GM18508 (cell line): ENCODE measurements around the gene CDKN3.
"Not testable (repeated sequence)": the region's sequence is repeated elsewhere in the genome, so short reads cannot be mapped to it uniquely, and the experiment has no call there.

Source experiments
- ATAC-seq: cut with Tn5 transposase; IDR thresholded peaks from one replicate; pipeline ENCODE4 v1.9.1; 2021; ENCODE audit warnings: moderate number of reproducible peaks; ENCODE audit not compliant: insufficient read depth, unreplicated experiment

Gene CDKN3

DNA sequence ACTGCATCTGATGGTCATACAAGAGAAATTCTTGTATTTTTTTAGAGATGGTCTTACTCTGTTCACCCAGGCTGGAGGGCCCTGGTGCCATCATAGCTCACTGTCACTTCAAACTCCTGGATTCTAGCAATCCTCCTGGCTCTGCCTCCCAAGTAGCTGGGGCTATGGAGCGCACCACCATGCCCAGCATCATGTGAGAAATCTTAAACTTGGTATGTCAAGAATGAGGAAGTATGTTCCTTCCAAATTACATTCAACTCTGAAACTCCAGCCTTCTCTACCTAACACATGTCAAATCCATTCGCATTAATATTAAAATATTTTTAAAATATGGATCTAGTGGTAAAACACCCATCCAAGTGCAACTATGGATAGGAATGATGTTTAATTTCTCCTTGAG lies 27.5 kb upstream of the CDKN3 start:
- no peak for ATAC-seq

DNA sequence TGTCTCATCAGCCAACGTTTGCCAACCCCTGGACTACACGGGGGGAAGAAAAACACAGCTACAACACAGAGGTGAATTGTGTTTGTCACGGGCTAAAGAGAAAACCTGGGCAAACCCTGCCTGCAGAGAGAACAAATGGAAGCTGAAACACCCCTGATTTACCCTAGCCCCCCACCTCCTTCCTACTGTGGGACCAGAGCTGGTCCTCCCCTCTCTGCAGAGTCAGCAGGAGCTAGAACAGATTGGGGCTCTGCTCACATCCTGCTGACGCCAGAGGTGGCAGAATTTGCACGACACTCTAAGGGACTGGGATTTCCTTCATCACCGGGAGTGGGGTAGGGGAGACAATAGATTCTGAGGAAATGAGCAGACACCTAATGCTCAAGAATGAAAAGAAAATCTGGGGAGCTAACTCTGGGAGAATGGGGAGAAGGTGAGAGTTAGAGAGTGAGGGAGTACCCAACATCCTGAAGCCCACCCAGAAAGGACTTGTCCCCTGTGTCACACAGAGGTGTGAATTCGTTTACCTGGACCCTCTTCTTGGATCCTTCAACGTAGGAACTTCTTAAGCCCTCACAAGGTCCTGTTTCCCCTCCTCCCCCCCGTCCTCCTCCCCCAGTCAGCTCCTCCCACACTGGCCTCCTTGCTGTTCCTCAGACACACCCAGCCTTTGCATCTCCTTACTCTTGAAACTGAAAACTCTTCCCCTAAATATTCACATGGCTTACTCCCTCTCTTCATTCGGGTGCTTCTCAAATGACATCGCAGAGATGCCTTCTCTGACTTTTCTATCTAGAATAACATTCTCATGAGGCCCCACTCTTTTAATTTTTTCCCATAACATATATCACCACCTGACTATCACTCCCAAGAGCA lies 26.2 kb upstream of the CDKN3 start:
- no peak for ATAC-seq

DNA sequence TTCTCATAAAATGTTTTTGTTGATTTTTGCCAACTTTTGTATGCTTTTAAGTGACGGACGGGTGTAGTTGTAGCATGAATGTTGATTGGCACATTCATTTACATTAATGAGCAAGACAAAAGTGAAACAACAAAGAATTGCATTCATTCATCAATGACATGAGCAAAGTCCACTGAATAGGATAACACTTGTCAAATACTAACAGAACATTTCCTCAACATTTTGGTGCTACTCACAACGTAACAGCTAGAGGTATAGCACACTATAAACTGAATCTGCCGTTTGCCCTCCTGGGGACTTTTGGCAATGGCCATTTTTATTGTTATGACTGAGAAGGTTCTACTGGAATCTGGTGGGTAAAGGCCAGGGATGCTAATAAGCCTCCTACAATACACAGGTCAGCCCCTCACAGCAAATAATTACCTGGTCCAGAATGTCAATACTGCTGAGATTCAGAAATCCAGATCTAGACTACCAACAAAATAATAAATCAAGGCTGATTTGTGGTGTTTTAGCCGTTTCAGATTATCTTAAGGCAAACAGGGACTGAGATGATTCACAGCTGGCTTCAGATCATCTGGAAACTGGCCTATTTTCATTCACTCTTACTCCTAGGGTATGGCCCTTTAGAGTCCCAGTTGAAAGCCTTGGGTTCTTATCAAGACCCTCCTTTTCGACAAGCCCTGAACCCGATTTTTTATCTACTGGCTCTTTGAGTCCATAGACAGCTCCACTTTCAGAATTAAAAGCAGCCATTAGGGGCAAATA lies 22.5 kb upstream of the CDKN3 start:
- no peak for ATAC-seq

DNA sequence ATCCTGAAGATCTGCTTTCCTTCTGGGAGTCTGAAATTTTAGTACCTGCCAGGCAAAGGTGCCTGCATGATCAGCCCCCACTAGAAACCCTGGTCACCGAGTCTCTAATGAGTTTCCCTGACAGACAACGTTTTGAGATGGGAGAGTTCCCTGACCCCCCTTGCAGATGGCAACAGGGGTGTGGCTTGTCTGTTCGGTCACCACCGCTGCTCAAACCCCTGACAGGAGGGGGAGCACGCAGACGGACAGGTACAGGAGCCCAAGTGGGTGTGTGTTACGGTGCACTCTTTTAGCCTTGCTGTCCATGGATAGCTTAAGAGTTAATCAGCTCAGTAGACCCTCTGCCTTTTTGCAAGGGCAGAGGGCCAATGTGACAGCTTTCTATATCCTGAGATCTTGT lies 19.3 kb upstream of the CDKN3 start:
- ATAC-seq: no peak

DNA sequence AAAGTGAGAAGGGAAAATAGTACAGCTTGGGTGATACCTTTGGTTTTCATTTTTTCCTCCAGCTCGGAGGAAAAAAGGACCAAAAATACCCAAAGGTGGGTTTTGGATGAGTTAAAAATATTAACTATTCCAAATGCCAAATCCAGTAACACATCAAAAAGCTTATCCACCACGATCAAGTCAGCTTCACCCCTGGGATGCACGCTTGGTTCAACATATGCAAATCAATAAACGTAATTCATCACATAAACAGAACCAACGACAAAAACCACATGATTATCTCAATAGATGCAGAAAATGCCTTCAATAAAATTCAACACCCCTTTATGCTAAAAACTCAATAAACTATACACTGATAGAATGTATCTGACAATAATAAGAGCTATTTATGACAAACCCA lies 17.9 kb upstream of the CDKN3 start:
- not testable (repeated sequence) for ATAC-seq

DNA sequence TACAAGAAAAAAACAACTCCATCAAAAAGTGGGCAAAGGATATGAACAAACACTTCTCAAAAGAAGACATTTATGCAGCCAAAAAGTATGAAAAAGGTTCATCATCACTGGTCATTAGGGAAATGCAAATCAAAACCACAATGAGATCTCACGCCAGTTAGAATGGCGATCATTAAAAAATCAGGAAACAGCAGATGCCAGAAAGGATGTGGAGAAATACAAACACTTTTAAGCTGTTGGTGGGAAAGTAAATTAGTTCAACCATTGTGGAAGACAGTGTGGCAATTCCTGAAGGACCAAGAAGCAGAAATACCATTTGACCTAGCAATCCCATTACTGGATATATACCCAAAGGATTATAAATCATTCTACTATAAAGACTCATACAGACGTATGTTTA lies 16.2 kb upstream of the CDKN3 start:
- not testable (repeated sequence) for ATAC-seq

DNA sequence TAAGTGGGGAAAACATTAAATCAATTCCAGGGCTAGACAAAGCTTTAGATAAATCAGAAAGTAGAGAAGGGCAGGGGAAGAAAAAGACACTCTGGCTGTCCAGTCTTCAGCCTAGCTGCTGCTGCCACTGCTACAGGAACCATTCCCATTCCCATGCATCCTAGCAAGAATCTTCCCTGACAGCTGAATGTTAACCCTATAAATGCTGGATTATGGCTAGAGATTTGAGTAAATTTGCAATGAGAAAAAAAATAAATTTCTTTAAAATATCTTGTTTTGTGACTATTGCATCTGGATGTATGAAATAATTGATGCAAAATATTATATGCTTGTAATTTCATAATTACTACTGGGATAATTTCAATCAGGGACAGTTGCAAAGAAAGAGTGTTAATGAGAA lies 15.0 kb upstream of the CDKN3 start:
- ATAC-seq: no peak

DNA sequence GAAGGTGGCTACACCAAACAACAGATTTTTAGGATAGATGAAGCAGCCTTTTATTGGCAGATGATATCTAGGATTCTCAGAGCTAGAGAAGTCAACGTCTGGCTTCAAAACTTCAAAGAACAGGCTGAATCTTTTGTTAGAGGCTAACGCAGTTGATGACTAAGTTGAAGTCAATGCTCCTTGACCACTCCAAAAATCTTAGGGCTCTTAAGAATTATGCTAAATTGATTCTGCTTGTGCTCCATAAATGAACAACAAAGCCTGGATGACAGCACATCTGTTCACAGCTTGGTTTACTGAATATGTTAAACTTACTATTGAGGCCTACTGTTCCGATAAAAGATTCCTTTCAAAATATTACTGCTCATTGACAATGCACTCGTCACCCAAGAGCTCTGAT lies 13.0 kb upstream of the CDKN3 start:
- ATAC-seq: no peak

DNA sequence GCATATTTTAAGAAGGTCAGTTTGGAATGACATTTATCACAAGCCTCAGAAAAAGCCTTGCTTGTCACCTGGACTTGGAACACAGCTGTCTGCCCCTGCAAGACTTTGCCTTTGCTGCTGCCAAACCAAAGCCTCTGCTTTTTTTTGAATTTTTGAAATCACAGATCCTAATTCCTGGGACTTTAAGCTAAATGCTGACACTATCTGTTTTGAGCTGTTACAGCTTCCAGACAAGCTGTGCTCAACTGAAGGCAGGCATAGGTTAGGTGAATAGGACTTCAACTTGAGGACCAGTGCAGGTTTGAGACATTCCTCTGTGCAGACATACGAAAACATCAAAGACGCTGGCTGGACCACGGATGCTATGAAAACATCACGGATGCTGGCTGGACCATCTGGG lies 11.3 kb upstream of the CDKN3 start:
- no peak for ATAC-seq

DNA sequence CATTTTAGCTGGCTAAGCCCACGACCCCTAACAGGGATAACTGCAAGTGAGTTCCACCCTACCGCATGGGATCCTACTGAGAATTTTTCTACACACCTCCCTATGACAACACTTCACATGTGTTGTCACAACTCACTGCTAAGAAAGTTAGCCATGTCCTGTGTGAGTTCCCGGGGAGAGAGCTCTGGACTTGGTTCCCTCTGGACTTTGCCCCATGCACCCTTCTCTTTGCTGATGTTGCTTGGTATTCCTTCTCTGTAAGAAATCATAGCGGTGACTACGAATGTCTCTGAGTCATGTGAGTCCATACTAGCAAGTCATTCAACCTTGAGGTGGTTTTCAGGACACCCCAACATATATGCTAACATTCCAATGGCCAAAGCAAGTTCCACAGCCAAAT lies 9.5 kb upstream of the CDKN3 start:
- no peak for ATAC-seq

DNA sequence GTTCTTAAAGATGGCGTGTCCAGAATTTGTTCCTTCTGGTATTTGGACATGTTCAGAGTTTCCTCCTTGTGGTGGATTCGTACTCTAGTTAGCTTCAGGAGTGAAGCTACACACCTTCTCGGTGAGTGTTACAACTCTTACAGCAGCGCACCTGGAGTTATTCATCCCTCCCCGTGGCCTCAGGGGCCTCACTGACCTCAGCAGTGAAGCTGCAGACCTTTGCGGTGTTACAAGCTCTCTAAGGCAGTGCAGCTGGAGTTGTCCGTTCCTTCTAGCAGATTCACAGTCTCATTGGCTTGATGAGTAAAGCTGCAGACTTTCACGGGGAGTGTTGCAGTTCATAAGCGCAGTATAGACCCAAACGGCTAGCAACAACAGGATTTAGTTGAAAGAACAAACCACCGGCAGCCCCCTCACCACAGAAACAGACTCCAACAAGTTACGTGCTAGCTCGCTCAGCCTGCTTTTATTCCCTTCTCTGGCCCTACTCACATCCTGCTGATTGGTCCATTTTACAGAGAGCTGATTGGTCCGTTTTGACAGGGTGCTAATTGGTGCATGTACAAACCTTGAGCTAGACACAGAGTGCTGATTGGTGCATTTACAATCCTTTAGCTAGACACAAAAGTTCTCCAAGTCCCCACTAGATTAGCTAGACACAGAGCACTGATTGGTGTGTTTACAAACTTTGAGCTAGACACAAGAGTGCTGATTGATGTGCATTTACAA lies 4.5 kb upstream of the CDKN3 start:
- no peak for ATAC-seq

DNA sequence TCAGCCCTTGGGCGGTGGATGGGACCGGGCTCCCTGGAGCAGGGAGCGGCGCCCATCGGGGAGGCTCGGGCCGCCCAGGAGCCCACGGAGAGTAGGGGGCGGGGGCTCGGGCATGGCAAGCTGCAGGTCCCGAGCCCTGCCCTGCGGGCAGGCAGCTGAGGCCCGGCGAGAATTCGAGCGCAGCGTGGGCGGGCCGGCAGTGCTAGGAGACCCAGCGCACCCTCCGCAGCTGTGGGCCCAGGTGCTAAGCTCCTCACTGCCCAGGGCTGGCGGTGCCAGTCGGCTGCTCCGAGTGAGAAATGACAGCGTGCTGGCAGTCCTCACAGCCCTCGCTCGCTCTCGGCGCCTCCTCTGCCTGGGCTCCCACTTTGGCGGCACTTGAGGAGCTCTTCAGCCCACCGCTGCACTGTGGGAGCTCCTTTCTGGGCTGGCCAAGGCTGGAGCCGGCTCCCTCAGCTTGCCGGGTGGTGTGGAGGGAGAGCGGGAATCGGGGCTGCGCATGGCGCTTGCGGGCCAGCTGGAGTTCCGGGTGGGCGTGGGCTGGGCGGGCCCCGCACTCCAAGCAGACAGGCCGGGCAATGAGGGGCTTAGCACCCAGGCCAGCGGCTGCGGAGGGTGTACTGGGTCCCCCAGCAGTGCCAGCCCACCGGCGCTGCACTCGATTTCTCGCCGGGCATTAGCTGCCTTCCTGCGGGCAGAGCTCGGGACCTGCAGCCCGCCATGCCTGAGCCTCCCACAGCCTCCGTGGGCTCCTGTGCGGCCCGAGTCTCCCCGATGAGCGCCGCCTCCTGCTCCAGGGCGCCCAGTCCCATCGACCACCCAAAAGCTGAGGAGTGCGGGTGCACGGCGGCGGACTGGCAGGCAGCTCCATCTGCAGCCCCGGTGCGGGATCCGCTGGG lies 3.6 kb upstream of the CDKN3 start:
- not testable (repeated sequence) for ATAC-seq

DNA sequence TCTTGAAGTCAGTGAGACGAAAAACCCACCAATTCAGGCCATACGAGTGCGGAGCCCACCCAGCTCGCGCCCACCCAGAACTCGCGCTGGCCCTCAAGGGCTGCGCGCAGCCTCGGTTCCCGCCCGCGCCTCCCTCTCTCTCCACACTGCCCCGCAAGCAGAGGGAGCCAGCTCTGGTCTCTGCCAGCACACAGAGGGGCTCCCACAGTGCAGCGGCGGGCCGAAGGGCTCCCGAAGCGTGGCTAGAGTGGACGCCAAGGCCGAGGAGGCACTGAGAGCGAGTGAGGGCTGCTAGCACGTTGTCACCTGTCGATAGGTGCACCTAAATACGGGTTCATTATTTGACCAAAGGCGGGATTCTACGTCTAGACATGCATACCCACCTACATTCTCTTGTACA lies 2.2 kb upstream of the CDKN3 start:
- ATAC-seq: no peak

DNA sequence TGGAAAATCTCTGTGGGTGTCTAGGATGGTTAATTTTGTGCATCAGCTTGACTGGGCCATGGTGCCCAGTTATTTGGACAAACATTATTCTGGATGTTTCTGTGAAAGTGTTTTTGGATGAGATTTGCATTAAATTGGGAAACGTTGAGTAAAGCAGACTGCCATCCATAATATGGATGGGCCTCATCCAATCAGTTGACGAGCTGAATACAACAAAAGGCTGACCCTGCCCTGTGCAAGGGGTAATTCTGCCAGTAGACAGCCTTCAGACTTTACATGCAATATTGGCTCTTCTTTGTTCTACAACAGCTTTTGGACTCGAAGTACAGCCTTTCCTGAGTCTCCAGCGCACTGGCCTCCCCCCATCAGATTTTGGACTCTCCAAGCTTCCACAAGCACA lies 1.5 kb upstream of the CDKN3 start:
- ATAC-seq: no peak

DNA sequence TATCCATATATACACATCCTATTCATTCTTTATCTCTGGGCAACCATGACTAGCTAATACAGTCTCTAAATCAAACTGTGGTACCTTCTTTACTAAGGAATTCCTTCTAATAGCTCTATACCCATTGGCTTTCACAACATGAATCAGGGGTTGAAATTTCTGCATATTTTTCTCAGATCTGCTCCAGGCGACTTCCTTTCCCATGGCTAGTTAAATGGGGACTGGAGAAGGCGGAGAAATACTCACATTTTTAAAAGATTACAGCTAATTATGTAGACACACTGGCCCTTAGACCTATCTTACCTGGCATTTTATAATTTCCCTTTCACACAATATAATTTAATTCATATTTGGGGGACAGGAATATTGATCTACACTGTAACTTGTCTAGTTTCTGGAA lies 1.1 kb upstream of the CDKN3 start:
- ATAC-seq: no peak

DNA sequence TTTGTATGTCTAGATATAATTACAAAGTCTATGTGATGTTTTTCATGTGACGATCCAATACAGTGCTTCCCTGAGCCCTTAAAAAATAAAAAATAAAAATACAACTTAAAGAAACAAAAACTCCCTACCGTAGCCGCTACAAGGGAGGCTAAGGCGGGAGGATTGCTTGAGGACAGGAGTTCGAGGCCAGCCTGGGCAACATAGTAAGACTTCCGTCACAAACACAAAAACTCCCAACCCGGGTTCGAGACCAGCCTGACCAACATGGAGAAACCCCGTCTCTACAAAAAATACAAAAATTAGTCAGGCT lies 669 bp upstream of the CDKN3 start:
- no peak for ATAC-seq

DNA sequence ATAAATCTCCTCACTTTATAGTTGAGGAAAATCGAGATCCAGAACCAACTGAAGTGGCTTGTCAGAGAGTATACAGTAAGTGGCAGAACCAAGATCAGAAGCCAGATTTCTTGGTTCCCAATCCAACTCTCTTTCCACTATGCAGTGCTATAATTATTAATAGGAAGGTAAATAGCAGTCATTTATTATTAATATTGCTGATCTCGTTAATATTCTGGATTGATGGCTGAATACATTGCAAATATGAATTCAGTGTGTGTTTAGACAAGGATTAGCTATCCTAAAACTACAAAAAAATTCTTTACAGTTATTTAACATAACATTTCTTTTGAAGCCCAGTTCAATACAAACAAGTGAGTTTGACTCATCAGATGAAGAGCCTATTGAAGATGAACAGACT lies 2.8 kb downstream of the CDKN3 start:
- ATAC-seq: no peak

DNA sequence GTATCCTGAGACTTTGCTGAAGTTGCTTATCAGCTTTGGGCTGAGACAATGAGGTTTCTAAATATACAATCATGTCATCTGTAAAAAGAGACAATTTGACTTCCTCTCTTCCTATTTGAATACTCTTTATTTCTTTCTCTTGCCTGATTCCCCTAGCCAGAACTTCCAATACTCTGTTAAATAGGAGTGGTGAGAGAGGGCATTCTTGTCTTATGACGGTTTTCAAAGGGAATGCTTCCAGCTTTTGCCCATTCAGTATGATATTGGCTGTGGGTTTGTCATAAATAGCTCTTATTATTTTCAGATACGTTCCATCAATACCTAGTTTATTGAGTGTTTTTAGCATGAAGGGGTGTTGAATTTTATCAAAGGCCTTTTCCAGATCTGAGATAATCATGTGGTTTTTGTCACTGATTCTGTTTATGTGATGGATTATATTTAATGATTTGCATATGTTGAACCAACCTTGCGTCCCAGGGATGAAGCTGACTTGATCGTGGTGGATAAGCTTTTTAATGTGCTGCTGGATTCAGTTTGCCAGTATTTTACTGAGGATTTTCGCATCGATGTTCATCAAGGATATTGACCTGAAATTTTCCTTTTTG lies 6.7 kb downstream of the CDKN3 start:
- ATAC-seq: not testable (repeated sequence)

DNA sequence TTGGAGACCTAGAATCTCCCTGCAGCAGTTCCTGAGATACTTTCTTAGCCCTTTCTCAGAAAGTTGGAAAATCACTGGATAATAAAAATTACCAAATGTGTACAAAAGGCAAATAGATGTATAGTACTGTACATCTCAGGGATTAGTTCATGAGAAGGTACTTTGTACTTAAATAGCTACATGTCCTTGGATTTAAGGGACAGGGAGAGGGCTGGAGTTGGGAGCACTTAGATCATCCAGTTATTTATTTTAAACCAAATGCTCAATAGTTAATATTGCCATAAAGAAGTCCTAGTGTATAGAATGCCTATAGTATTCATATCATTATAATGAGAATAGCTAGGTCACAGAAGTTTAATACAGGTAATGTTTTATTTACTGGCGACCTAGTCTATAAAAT lies 13.4 kb downstream of the CDKN3 start:
- ATAC-seq: no peak

DNA sequence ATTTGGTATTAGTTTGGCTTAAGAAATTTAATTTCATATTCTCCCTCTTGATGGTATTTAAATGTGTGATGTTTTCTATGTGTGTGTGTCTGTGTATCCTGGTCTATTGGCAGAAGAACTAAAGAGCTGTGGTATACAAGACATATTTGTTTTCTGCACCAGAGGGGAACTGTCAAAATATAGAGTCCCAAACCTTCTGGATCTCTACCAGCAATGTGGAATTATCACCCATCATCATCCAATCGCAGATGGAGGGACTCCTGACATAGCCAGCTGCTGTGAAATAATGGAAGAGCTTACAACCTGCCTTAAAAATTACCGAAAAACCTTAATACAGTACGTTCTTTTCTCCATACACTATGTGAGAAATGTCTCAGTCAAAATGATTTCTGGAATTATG lies 14.6 kb downstream of the CDKN3 start:
- no peak for ATAC-seq
